Measurements from ENCODE around the gene RNASE9.
"Not testable (repeated sequence)": the region's sequence is repeated elsewhere in the genome, so short reads cannot be mapped to it uniquely, and the experiment has no call there.

RNASE9 gene

GRCh38 chr14:20506752-20507151, 54.1 kb downstream of the RNASE9 start:
- H3K79me1 ChIP-seq (replicated peaks; ENCODE audit: low read length, poor library complexity, severe bottlenecking); H3K4me1 ChIP-seq (ENCODE audit: control insufficient read depth, insufficient read depth, low read depth, low read length); H2BK5ac ChIP-seq (ENCODE audit: low read depth, low read length, poor library complexity, severe bottlenecking); H2BK12ac ChIP-seq (ENCODE audit: low read length in 2 of 2); H3K27ac ChIP-seq (ENCODE audit: low read length, poor library complexity, severe bottlenecking); H4K8ac ChIP-seq (ENCODE audit: low read length); H3K14ac ChIP-seq (ENCODE audit: low read length in 2 of 2); H3K4me3 ChIP-seq (ENCODE audit: insufficient read depth in 1 of 2, low read depth in 1 of 2, low read length in 2 of 2); H3K4ac ChIP-seq (ENCODE audit: low read depth in 1 of 2, low read length in 2 of 2); H3K18ac ChIP-seq (ENCODE audit: low read depth in 1 of 2, low read length in 2 of 2); DNase-seq; H3K23ac ChIP-seq (ENCODE audit: low read length in 2 of 2); H3K9ac ChIP-seq (ENCODE audit: low read length); H3K36me3 ChIP-seq (ENCODE audit: control insufficient read depth in 1 of 2, insufficient read depth in 2 of 2, low read depth in 1 of 2, low read length in 2 of 2); H3K9me3 ChIP-seq (ENCODE audit: control insufficient read depth, low read length); H3K4me2 ChIP-seq (ENCODE audit: low read length, poor library complexity, severe bottlenecking); H2BK15ac ChIP-seq (ENCODE audit: low read depth, poor library complexity, severe bottlenecking); H2BK120ac ChIP-seq (ENCODE audit: low read depth, low read length); H2AFZ ChIP-seq (ENCODE audit: low read depth, low read length); H4K91ac ChIP-seq (ENCODE audit: low read length); H2AK5ac ChIP-seq (ENCODE audit: low read length, severe bottlenecking): not testable (repeated sequence)
- peaks cover 8 to 11% of the 10 kb centered on the region in 2 experiments for H3K27me3 ChIP-seq (ENCODE audit: control insufficient read depth in 1 of 2, insufficient read depth in 1 of 2, low read length in 2 of 2)
- WGBS = no CpG with 5 or more reads among the region's 30 CpGs

- H2BK5ac ChIP-seq (ENCODE audit: low read depth, low read length, poor library complexity, severe bottlenecking); H3K9ac ChIP-seq (ENCODE audit: low read length); H3K79me1 ChIP-seq (replicated peaks; ENCODE audit: low read length, poor library complexity, severe bottlenecking); H3K27ac ChIP-seq (ENCODE audit: low read length, poor library complexity, severe bottlenecking); H2AFZ ChIP-seq (ENCODE audit: low read depth, low read length); H3K4me3 ChIP-seq (ENCODE audit: insufficient read depth in 1 of 2, low read depth in 1 of 2, low read length in 2 of 2); H3K4me1 ChIP-seq (ENCODE audit: control insufficient read depth, insufficient read depth, low read depth, low read length); H3K14ac ChIP-seq (ENCODE audit: low read length in 2 of 2); H3K9me3 ChIP-seq (ENCODE audit: control insufficient read depth, low read length); H2BK12ac ChIP-seq (ENCODE audit: low read length in 2 of 2); H4K91ac ChIP-seq (ENCODE audit: low read length); H2AK5ac ChIP-seq (ENCODE audit: low read length, severe bottlenecking); H3K23ac ChIP-seq (ENCODE audit: low read length in 2 of 2); H2BK15ac ChIP-seq (ENCODE audit: low read depth, poor library complexity, severe bottlenecking); H3K4me2 ChIP-seq (ENCODE audit: low read length, poor library complexity, severe bottlenecking); DNase-seq; H2BK120ac ChIP-seq (ENCODE audit: low read depth, low read length); H3K4ac ChIP-seq (ENCODE audit: low read depth in 1 of 2, low read length in 2 of 2); H3K27me3 ChIP-seq (ENCODE audit: control insufficient read depth in 1 of 2, insufficient read depth in 1 of 2, low read length in 2 of 2); H3K36me3 ChIP-seq (ENCODE audit: control insufficient read depth in 1 of 2, insufficient read depth in 2 of 2, low read depth in 1 of 2, low read length in 2 of 2); H4K8ac ChIP-seq (ENCODE audit: low read length); H3K18ac ChIP-seq (ENCODE audit: low read depth in 1 of 2, low read length in 2 of 2): not testable (repeated sequence)
- WGBS = no CpG with 5 or more reads among the region's 30 CpGs
Measured at GRCh38 chr14:20506276-20506675, 54.6 kb downstream of the RNASE9 start.
